Medulla oblongata (tissue), 1 donor: Measurements from ENCODE around the gene PRKD2.

Experiments used
- DNase-seq: peaks from one replicate; pipeline ENCODE4 v3.0.0-alpha.2; 2015; ENCODE audit errors: extremely low spot score

The PRKD2 gene

GRCh38 chr19:46710687-46711086 lies 6.2 kb downstream of the PRKD2 start:
- no peak for DNase-seq

GRCh38 chr19:46704379-46705076 lies 12.4 kb downstream of the PRKD2 start:
- peak; percentile 48 for DNase-seq

GRCh38 chr19:46700704-46701103 lies 16.2 kb downstream of the PRKD2 start:
- no peak for DNase-seq

GRCh38 chr19:46698395-46699321 lies 18.3 kb downstream of the PRKD2 start:
- no peak for DNase-seq

- peak; percentile 18 for DNase-seq
These were observed 19.5 kb downstream of the PRKD2 start for GRCh38 chr19:46697204-46697960.

GRCh38 chr19:46696866-46697203 lies 20.1 kb downstream of the PRKD2 start:
- DNase-seq: no peak

GRCh38 chr19:46696052-46696451 lies 20.9 kb downstream of the PRKD2 start:
- DNase-seq: no peak

- DNase-seq: no peak
These were observed 23.2 kb downstream of the PRKD2 start for GRCh38 chr19:46693760-46694159.

- DNase-seq: no peak
These were observed 23.8 kb downstream of the PRKD2 start for GRCh38 chr19:46692918-46693722.

GRCh38 chr19:46691948-46692347 lies 25.0 kb downstream of the PRKD2 start:
- no peak for DNase-seq

GRCh38 chr19:46691104-46691503 lies 25.8 kb downstream of the PRKD2 start:
- no peak for DNase-seq

GRCh38 chr19:46689358-46689757 lies 27.6 kb downstream of the PRKD2 start:
- no peak for DNase-seq

GRCh38 chr19:46687438-46688145 lies 29.3 kb downstream of the PRKD2 start:
- no peak for DNase-seq

- DNase-seq: no peak
These were observed 31.7 kb downstream of the PRKD2 start for GRCh38 chr19:46685189-46685588.

GRCh38 chr19:46678110-46678732 lies 38.7 kb downstream of the PRKD2 start:
- DNase-seq: no peak

- no peak for DNase-seq
These were observed 42.3 kb downstream of the PRKD2 start for GRCh38 chr19:46674416-46675178.

GRCh38 chr19:46670813-46671212 lies 46.1 kb downstream of the PRKD2 start:
- no peak for DNase-seq

GRCh38 chr19:46668662-46669061 lies 48.3 kb downstream of the PRKD2 start:
- DNase-seq: no peak

- no peak for DNase-seq
These were observed 51.8 kb downstream of the PRKD2 start for GRCh38 chr19:46665072-46665471.
